ENCODE data around the gene CORO2A. TPM values are rescaled to one million over a fixed set of nuclear protein-coding genes. Genes with fewer than 3 reads are reported as not detected.
"Not testable (repeated sequence)": the region's sequence is repeated elsewhere in the genome, so short reads cannot be mapped to it uniquely, and the experiment has no call there.

CORO2A gene
- total and polyA plus RNA-seq, 10 of the 15 experiments (the other 5 are each of a cell fraction or from before 2014, with no cell fraction given), result 1.0 to 5.3 (median 3.5) TPM

DNA sequence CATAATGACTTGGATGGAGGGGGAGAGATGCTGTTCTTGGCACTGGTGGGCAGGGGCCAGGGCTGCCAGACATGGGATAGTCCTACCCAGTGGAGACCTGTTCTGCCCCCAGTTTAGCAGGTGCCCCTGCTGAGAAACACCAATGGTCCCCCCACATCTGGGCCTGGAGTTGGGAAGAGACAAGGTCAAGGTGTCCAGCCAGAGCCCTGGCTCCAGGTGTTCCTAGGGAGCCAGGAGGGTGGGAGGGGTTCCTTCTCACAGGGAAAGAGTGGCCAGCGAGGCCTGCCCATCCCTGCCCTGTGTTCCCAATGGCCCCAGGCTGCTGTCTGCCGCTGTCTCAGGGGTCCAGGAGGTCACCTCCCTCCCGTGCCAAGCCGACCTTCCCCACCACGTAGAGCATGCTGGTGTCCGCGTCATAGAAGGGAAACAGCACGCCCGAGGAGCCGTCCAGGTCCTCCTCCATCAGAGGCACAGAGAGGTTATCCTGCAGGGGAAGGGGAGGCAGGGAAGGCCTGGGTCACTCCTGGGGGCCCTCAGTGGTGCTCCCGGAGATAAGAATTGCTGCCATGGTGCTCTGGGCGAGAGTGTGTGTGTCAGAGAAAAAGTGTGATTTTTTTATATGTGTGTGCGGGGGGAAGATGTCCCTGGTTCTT is 61.7 kb downstream of the CORO2A start:
- ChIA-PET POLR2A (no interaction called here), RAD21 (ENCODE audit: unreplicated experiment) (interaction anchor here (0.8 to 2.2 kb wide), 2 partner anchors 10 to 12 kb away, joined by 3 to 12 read pairs; partner anchors contain the start of gene TRIM14), SMC1A (ENCODE audit: uncharacterized antibody, unreplicated experiment) (no interaction called here), CTCF (interaction anchor here (1.0 to 1.4 kb wide), 2 partner anchors 8 to 26 kb away, joined by 3 read pairs; no protein-coding TSS in a partner anchor)
- Histone ChIP-seq H3K9me3 (replicated peaks; ENCODE audit: control insufficient read depth, insufficient read depth, low read length) (no peaks in the 10 kb centered on the region), H3K4me3 (no peak overlapping the region), H4K20me1 (ENCODE audit: control insufficient read depth, insufficient read depth) (no peaks in the 10 kb centered on the region), H3K27ac (ENCODE audit: control insufficient read depth, insufficient read depth) (no peak overlapping the region), H3K9ac (ENCODE audit: control insufficient read depth, insufficient read depth, low read length) (no peak overlapping the region), H3K4me1 (ENCODE audit: control insufficient read depth, insufficient read depth, low read length) (peaks cover 12% of the 10 kb centered on the region), H2AFZ (ENCODE audit: control insufficient read depth, low read depth, low read length) (no peak overlapping the region), H3K36me3 (ENCODE audit: control insufficient read depth in 2 of 2, insufficient read depth in 2 of 2, low read length in 1 of 2) (no peaks in the 10 kb centered on the region), H3K79me2 (ENCODE audit: control insufficient read depth, insufficient read depth, low read length) (no peaks in the 10 kb centered on the region), H3K4me2 (ENCODE audit: control insufficient read depth, insufficient read depth) (no peak overlapping the region), H3K27me3 (replicated peaks in 1 of 2; ENCODE audit: control insufficient read depth in 2 of 2, insufficient read depth in 2 of 2, low read length in 1 of 2) (no peaks in the 10 kb centered on the region)
- WGBS (ENCODE audit: insufficient coverage, insufficient replicate concordance, low lambda C conversion rate, missing lambda C conversion rate), result 89% methylated on average over 13 of the region's 13 CpGs
- no peak for TF ChIP-seq JUND (IDR thresholded peaks at IDR 0.05; ENCODE audit: low read depth, low read length)
- TF ChIP-seq, protein P1, sequence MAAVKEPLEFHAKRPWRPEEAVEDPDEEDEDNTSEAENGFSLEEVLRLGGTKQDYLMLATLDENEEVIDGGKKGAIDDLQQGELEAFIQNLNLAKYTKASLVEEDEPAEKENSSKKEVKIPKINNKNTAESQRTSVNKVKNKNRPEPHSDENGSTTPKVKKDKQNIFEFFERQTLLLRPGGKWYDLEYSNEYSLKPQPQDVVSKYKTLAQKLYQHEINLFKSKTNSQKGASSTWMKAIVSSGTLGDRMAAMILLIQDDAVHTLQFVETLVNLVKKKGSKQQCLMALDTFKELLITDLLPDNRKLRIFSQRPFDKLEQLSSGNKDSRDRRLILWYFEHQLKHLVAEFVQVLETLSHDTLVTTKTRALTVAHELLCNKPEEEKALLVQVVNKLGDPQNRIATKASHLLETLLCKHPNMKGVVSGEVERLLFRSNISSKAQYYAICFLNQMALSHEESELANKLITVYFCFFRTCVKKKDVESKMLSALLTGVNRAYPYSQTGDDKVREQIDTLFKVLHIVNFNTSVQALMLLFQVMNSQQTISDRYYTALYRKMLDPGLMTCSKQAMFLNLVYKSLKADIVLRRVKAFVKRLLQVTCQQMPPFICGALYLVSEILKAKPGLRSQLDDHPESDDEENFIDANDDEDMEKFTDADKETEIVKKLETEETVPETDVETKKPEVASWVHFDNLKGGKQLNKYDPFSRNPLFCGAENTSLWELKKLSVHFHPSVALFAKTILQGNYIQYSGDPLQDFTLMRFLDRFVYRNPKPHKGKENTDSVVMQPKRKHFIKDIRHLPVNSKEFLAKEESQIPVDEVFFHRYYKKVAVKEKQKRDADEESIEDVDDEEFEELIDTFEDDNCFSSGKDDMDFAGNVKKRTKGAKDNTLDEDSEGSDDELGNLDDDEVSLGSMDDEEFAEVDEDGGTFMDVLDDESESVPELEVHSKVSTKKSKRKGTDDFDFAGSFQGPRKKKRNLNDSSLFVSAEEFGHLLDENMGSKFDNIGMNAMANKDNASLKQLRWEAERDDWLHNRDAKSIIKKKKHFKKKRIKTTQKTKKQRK (IDR thresholded peaks at IDR 0.05; ENCODE audit: low read depth, low read length), result no peak
- TF ChIP-seq MYB (IDR thresholded peaks at IDR 0.05; ENCODE audit: borderline replicate concordance, low read depth, low read length), result no peak
- TF ChIP-seq, protein P2, sequence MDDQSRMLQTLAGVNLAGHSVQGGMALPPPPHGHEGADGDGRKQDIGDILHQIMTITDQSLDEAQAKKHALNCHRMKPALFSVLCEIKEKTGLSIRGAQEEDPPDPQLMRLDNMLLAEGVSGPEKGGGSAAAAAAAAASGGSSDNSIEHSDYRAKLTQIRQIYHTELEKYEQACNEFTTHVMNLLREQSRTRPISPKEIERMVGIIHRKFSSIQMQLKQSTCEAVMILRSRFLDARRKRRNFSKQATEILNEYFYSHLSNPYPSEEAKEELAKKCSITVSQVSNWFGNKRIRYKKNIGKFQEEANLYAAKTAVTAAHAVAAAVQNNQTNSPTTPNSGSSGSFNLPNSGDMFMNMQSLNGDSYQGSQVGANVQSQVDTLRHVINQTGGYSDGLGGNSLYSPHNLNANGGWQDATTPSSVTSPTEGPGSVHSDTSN (IDR thresholded peaks at IDR 0.05; ENCODE audit: insufficient replicate concordance, low read depth, low read length), result no peak
- TF ChIP-seq ETV6 (conservative IDR thresholded peaks at IDR 0.05 in 1 of 2, IDR thresholded peaks at IDR 0.05 in 1 of 2; ENCODE audit: borderline replicate concordance in 1 of 2, low read depth in 1 of 2), result no peak
- no peak for TF ChIP-seq ZBED1 (IDR thresholded peaks at IDR 0.05; ENCODE audit: borderline replicate concordance)
- TF ChIP-seq KDM1A (IDR thresholded peaks at IDR 0.05; ENCODE audit: borderline replicate concordance), result no peak
- FAIRE-seq, result no peak
- no peak for DNase-seq (ENCODE audit: low read depth, low spot score)
- intact Hi-C loops (cut with micrococcal nuclease; ENCODE audit: unreplicated experiment), result no loop called here
- BruUV-seq (replicated peaks), result no TSS peak
- ATAC-seq, result no peak
- in situ Hi-C loops (cut with MboI), result no loop called here

DNA sequence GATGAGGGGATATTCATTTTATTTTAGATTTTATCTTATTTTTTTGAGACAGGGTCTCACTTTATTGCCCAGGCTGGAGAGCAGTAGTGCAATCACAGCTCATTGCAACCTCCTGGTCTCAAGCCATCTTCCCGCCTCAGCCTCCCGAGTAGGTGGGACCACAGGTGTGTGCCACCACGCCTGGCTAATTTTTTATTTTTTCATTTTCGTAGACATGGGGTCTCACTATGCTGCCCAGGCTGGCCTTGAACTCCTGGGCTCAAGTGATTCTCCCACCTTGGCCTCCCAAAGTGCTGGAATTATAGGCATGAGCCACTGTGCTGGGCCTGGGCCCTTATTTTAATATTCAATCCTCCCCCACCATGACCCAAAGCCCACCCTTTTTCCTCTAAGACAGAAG is 62.4 kb downstream of the CORO2A start:
- BruUV-seq (replicated peaks); in situ Hi-C loops (cut with MboI); H3K9me3 ChIP-seq (replicated peaks; ENCODE audit: control insufficient read depth, insufficient read depth, low read length); ATAC-seq; H3K79me2 ChIP-seq (ENCODE audit: control insufficient read depth, insufficient read depth, low read length); H3K27ac ChIP-seq (ENCODE audit: control insufficient read depth, insufficient read depth); H2AFZ ChIP-seq (ENCODE audit: control insufficient read depth, low read depth, low read length); DNase-seq (ENCODE audit: low read depth, low spot score); H3K9ac ChIP-seq (ENCODE audit: control insufficient read depth, insufficient read depth, low read length); H3K4me2 ChIP-seq (ENCODE audit: control insufficient read depth, insufficient read depth); H3K4me3 ChIP-seq; POLR2A ChIA-PET; FAIRE-seq; H3K36me3 ChIP-seq (ENCODE audit: control insufficient read depth in 2 of 2, insufficient read depth in 2 of 2, low read length in 1 of 2); intact Hi-C loops (cut with micrococcal nuclease; ENCODE audit: unreplicated experiment); H4K20me1 ChIP-seq (ENCODE audit: control insufficient read depth, insufficient read depth); H3K27me3 ChIP-seq (replicated peaks in 1 of 2; ENCODE audit: control insufficient read depth in 2 of 2, insufficient read depth in 2 of 2, low read length in 1 of 2): not testable (repeated sequence)
- H3K4me1 ChIP-seq (ENCODE audit: control insufficient read depth, insufficient read depth, low read length), result peaks cover 12% of the 10 kb centered on the region
- SMC1A ChIA-PET (ENCODE audit: uncharacterized antibody, unreplicated experiment), result interaction anchor here (1.1 to 2.1 kb wide), 4 partner anchors 21 to 135 kb away, joined by 3 to 8 read pairs (median 4); no protein-coding TSS in a partner anchor
- CTCF ChIA-PET, result interaction anchor here (1.0 to 1.4 kb wide), 3 partner anchors 26 to 126 kb away, joined by 3 to 4 read pairs (median 3); partner anchors contain the start of gene TBC1D2
- RAD21 ChIA-PET (ENCODE audit: unreplicated experiment), result interaction anchor here (0.8 to 2.2 kb wide), 2 partner anchors 9 to 11 kb away, joined by 3 to 12 read pairs; partner anchors contain the start of gene TRIM14
- whole genome bisulfite sequencing (ENCODE audit: insufficient coverage, insufficient replicate concordance, low lambda C conversion rate, missing lambda C conversion rate), result 55% methylated on average over 4 of the region's 4 CpGs
